NCI-H2081 (cell line): Measurements from ENCODE around the gene UGCG.
A peak's percentile ranks its signal among the peaks of the same experiment; 100 is the strongest.
"Not testable (repeated sequence)": the region's sequence is repeated elsewhere in the genome, so short reads cannot be mapped to it uniquely, and the experiment has no call there.

Experiments used
- DNase-seq, 2 experiments: peaks; one replicate each; lab custom pipeline; 2025; lab: John Stamatoyannopoulos, UW

UGCG gene

GRCh38 chr9:111895996-111896941 is at the start of gene UGCG:
TSS of gene UGCG (plus strand) at chr9:111896814. CDS start at chr9:111897216, 402 bp downstream.
- DNase-seq: peak; percentile 83 to 91

GRCh38 chr9:111851553-111851952 is 45.1 kb upstream of the UGCG start:
- no peak for DNase-seq

- DNase-seq: no peak
Measured at GRCh38 chr9:111852291-111852690, 44.3 kb upstream of the UGCG start.

GRCh38 chr9:111853450-111853827 is 43.2 kb upstream of the UGCG start:
- no peak for DNase-seq

GRCh38 chr9:111854799-111855198 is 41.8 kb upstream of the UGCG start:
- DNase-seq: no peak

- no peak for DNase-seq
Measured at GRCh38 chr9:111857555-111858211, 38.9 kb upstream of the UGCG start.

GRCh38 chr9:111860443-111860842 is 36.2 kb upstream of the UGCG start:
- no peak for DNase-seq

- no peak for DNase-seq
Measured at GRCh38 chr9:111863636-111864035, 33.0 kb upstream of the UGCG start.

GRCh38 chr9:111866976-111867375 is 29.6 kb upstream of the UGCG start:
- no peak for DNase-seq

GRCh38 chr9:111868475-111868874 is 28.1 kb upstream of the UGCG start:
- DNase-seq: no peak

GRCh38 chr9:111870774-111871498 is 25.7 kb upstream of the UGCG start:
- DNase-seq: no peak

GRCh38 chr9:111871499-111871855 is 25.1 kb upstream of the UGCG start:
- no peak for DNase-seq

GRCh38 chr9:111872886-111873285 is 23.7 kb upstream of the UGCG start:
- no peak for DNase-seq

- DNase-seq: no peak
Measured at GRCh38 chr9:111873901-111874300, 22.7 kb upstream of the UGCG start.

- no peak for DNase-seq
Measured at GRCh38 chr9:111874500-111874899, 22.1 kb upstream of the UGCG start.

- not testable (repeated sequence) for DNase-seq
Measured at GRCh38 chr9:111875291-111875690, 21.3 kb upstream of the UGCG start.

- DNase-seq: not testable (repeated sequence)
Measured at GRCh38 chr9:111875691-111876090, 20.9 kb upstream of the UGCG start.

- DNase-seq: no peak
Measured at GRCh38 chr9:111876179-111876578, 20.4 kb upstream of the UGCG start.

- no peak for DNase-seq
Measured at GRCh38 chr9:111877420-111877819, 19.2 kb upstream of the UGCG start.

GRCh38 chr9:111878946-111879345 is 17.7 kb upstream of the UGCG start:
- no peak for DNase-seq

- no peak for DNase-seq
Measured at GRCh38 chr9:111886983-111887718, 9.5 kb upstream of the UGCG start.

GRCh38 chr9:111890334-111890733 is 6.3 kb upstream of the UGCG start:
- DNase-seq: no peak
